HG03103 (cell line): ENCODE data around the gene FLT1.

Experiments used
- ATAC-seq: cut with Tn5 transposase; IDR thresholded peaks from one replicate; pipeline ENCODE4 v1.9.1; 2021; ENCODE audit warnings: low read depth; ENCODE audit not compliant: unreplicated experiment

FLT1 gene

DNA sequence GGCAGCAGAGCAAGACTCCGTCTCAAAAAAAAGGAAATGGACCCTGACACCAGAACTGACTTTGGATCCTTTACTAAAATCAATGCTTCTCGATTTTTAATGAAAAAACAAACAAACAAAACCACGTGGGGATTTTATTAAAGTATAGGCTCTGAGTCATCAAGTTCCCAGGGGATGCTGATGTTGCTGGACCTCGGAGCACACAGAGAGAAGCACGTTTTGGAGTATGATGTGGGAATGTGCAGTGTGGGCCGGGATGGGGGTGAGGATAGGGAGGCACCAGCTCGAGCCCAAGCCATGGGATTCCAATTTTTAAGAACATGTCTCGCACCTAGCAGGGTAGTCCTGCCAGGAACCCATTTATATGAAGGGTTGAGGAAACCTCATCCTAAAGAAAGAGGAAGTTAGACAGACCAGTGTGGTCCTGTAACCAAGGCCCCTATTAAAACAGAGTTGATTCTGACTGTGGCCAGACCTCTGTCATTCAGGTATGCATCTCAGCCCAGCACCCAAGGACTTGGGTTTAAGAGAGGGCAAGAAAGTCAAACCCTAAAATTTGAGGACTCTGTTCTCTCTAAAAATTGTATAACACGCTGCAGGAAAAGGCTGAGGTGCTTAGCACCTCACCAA, 6.4 kb downstream of the FLT1 start:
- no peak for ATAC-seq

DNA sequence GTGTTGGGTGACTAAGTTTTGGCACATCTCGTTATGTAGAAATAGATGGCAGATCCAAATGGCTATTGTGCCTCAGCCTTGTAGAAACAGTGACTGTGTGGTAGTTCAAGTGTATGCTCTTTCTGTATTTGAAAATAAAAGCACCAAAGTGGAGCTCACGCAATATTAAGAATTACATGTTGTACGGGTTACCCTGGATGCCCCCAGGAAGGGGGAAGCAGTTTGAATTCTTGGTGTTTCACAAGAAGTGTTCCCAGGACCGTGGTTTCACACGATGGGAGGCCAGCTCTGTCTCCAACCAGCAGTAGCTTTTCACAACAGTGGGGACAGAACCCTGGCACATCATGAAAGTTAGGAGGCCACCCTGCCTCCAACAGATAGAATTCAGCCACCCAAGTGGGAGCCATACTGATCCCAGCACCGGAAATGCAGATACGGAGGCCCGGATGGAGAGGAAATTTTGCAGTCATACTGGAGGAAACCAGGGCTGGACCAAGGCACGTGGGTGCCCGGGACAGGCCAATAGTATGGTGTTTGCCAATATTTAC, 8.9 kb downstream of the FLT1 start:
- no peak for ATAC-seq

DNA sequence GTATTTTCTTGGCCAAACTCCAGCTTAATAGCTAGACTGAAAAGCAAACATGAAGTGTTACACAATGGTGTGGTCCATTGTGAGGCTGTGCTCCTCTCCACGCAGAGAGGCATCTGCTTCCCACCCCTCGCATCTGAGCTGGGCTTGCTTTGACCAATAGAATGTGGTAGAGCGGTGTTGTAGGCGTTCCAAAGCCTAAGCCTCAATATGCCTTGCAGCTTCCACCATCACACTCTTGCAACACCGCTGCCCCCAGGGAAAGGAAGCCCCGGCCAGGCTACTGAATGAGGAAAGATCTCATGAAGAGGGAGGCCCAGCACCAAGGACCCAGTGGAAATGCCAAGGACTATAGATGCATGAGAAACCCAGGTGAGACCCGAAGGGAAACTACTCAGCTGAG, 9.4 kb downstream of the FLT1 start:
- no peak for ATAC-seq

DNA sequence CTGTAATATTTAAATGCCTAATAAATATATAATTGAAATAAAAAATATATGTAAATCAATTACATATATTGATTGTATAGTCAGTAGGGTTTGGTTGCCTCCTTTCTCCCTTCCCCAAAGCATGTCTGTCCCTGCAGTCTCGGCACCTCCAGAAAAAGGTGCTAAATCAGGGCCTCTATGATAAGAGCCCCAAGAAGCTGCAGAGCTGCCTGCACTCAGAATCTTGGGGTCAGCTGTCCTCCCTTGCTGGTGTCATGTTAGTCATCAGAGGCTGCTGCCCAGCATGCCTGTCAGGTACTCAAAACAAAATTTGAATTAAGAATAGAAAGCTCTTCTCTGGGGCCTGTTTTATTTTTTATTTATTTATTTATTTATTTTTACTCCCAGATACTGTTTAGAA, 9.8 kb downstream of the FLT1 start:
- ATAC-seq = no peak

DNA sequence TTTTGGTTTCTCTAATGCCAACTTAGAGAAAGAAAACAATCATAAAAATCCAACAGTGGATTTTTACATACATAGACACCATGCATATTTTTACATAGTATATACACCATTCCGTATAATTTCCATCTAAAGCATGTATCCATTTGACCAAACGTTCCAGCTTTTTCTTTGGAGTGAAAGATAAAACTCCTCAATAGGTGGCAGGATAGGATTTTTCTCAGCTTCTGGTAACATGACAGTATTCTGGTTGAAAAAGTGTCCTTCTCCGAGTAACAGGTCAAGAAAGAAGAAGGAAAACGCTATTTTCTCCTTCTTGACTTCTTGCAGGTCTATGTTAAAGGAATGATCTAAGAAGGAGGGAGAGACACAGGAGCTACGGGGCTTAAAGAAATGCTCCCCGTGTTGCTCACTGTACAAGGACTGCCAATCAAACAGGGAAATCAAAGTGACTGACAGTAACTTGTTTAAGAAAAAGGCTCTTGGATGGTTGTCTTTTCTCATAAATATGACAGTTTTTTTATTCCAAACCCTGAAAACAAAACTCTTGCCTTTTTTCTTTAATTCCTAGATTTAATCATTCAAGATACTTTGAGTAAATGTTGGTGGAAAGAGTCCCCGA, 11.5 kb downstream of the FLT1 start:
- no peak for ATAC-seq

DNA sequence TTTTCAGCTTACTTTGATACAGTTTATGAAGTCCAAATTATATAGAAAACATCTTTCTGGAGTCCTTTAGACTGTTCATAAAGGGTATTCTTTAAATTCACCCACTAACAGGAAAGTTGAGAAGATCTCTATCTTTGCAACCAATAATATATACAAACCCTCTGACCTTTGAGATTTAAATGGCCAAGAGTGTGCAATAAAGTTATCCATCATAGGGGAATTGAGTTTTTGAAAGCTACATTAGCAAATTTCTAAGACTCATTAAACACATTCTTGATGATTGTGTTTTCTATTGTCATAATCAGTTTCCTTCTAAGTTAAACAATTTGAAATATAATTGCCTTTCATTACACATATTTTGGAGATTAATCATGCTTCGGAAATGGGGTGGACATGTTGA, 15.9 kb downstream of the FLT1 start:
- ATAC-seq = no peak

DNA sequence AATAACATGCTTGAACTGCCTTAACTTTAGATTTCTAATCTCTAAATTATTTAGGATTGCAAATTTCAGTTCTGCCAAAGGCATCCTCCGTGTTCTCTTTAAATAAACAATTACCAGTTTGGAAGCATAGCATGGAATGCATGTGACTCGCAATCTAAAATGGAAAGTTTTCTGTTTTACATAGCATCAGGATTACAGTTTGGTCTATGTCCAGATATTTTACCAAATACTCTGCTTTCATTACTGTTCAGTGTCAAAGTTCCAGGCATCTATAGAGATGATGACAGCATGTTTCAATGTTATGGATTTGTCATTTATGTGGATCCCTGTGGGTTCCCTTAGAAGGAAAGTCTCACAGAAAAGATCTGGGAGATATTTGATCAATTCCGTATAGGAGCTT, 16.8 kb downstream of the FLT1 start:
- no peak for ATAC-seq

DNA sequence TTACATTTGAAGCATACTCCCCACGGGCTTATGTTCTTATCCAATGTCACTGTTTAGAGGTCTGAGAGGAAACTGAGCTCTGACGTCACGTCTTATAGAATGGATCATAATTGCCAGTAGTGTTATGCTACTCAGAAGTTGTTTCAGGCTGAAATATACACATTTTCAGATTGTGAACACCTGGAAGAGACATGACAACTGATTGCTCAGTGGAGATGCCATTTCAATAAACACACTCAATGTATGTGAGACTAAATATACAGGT, 17.3 kb downstream of the FLT1 start:
- ATAC-seq = no peak

DNA sequence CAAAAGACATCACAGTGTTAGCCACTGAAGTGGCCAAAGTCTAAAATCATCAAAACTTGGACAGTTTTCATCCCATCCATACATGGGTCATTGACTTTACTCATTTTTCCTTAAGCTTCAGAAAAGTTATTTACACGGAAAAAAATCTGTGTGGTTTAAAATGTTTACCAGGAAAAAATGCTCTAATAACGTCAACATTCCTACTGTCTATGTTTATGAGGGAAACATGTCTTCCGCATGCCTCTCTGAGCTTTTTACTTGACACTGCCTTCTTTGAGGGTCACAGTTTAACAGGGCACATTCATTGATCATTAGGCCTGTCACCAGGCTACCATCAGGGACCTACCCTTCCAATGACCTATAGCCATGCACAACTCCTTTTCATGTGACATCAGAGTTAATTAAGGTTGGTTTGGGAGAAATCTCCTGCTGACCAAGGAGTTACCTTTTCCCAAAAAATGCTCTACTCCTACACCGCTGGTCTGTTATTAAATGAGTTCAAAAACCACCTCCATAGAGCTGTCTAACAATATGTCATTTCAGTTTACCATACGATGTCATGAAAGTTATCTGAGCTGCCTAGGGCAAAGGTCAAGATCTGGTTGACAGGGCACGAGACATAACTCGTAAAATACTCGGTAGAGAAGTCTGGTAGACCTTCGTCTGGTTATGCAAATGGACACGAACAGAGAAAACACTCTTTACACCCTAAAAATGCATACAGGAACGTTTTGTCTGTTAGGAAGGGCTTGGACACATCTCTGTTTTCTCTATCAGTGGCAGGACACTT, 17.8 kb downstream of the FLT1 start:
- ATAC-seq = no peak

DNA sequence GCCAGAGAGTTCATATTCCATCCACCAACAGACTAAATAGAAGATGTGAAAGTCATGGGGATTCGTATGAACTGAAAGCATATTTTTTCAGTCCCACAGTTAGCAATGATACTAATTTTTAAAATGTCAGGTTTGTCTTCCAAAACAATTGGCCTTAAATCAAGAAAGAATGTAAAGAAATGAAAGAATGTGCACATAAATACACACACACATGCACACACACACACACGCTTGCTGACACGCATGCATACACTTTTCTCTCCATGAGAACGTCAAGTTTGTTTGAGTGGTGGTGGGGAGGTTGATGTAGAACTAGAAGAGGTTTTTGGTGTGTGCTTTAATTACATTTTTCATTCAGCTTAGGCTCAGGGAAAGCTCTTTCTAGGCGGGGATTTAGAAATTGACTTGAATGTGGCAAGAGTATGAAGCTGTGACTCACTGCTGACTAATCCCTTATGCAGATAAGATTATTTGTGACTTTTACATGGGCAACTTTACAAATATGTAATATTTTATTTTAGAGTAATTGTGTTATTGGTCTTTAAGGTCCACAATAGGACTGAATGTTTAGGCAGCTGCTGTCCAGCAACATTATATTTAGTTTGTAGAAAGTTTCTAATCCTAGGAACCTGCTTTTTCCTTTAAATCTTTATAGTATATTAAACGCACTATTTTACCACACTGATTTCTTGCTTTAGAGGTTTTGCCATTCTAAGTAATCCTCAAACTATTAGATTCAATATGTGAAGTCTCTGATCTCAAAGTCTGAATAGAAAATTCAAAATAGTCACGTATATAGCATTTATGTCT, 18.8 kb downstream of the FLT1 start:
- no peak for ATAC-seq

DNA sequence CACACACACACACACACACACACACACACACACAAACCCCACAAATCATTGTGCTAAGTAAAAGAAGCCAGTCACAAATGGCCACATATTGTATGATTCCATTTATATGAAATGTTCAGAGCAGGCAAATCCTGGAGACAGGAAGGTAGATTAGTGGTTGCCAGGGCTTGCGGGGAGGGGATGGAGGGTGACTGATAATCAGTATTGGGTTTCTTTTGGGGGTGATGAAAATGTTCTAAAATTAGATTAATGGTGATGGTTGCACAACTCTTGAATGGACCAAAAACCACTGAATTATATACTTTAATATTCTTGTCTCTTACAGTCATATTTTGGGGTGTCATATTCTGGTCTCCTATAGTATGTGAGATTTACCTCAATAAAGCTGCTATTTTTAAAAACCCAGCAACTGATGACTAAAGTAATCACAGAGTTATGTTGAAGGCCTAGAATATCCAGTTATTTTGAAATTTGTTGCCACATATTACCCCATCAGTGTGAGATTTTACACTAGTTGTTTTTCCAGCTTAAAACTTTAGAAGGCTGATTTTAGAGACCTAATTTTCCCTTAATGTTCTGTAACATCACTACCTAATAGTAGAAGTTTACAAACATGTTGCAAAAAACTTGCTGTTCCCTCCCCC, 20.3 kb downstream of the FLT1 start:
- no peak for ATAC-seq

DNA sequence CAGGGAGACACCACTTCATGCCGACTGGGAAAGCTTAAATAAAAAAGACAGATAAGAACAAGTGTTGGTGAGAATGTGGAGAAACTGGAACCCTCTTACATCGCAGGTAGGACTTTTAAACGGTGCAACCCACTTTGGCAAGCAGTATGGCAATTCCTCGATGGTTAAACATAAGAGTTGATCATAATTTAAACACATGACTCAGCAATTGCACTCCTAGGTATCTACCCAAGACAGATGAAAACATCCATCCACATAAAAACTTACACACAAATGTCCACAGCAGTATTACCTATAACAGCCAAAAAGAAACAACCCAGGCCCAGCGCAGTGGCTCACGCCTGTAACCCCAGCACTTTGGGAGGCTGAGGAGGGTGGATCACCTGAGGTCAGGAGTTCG, 21.9 kb downstream of the FLT1 start:
- no peak for ATAC-seq

DNA sequence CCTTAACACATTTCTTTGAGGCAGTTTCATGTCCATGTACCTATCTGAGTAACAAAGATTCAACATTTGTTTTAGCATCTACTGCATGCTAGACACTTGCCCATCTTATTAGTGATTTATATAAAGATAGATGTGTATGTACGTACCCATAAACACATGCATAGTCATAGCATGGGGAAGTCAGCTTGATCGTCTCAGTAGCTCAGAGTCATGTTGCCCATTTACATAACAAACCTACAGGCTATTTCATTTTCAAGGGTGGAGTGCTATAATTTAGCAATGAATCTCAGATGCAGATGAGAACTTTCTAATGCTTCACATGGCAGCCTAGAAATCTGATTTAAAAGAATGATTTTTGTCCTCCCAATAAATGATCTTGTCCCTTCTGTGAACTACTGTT, 23.5 kb downstream of the FLT1 start:
- no peak for ATAC-seq

DNA sequence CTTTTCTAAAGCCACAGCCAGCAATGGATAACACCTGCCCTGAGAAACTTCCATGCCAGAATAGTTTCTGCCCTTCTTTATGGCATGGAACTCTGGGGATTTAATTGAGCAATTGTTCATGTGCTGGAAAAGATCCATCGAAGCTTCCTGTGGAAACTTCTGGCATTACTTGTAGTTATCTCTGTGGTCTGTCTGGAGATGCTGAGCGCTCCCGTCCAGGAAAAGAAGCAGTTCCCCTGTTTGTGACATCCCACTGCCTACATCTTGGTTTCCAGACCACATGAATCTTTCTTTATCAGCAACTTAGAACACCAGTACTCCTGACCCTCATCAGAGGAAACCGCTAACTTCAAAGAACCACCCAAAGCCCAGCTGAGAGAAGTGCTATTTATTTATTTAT, 24.6 kb downstream of the FLT1 start:
- ATAC-seq = no peak

DNA sequence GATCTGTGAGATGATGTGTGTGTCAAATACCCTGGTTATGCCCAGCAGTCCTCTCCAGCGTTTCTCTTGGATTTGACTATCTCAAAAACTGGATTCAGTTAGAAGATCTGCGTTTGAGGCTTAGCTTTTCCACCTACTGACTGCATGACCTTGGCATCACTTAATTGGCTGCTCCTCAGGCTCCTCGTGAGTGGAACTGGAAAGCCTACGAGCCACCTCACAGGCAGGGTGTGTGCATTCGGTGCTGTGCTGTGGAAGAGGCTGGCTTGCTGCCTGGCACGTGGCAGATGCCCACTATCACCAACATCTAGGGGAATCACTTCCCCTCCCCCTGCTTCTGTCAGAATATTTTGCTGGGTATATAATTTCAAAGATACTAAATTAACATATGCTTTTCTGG, 25.6 kb downstream of the FLT1 start:
- no peak for ATAC-seq

DNA sequence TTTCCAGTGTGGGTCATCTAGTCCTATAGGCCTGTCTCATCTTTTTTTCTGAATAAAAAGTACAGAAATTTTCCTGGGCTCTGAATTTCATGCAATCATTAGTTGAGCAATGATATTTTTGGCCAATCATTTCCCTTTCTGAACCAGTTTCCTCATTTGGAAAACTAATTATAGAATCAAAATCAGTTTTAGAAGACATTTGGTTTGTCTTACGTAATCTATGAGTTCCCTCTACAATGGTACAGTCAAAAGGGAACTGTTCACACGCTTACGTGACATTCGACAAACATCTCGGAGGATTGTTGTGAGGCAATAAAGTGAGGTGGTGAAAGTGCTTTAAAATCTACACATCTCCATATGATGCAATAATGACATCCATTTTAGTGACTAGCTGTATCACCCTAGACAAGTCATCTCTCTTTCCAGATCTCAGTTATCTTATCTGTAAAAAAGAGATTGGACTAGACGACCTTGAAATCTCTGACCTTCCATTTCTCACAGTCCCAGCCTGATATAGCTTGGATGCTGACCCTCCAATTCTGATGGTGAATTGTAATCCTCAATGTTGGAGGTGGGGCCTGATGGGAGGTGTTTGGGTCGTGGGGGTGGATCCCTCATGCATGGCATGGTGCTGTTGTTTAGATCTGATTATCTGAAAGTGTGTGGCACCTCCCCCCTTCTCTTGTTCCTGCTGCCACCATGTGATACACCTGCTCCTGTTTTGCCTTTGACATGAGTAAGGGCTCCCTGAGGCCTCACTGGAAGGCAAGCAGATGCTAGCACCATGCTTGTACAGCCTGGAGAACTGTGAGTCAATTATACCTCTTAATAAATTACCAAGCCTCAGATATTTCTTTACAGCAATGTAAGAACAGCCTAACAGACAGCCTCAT, 26.7 kb downstream of the FLT1 start:
- no peak for ATAC-seq

DNA sequence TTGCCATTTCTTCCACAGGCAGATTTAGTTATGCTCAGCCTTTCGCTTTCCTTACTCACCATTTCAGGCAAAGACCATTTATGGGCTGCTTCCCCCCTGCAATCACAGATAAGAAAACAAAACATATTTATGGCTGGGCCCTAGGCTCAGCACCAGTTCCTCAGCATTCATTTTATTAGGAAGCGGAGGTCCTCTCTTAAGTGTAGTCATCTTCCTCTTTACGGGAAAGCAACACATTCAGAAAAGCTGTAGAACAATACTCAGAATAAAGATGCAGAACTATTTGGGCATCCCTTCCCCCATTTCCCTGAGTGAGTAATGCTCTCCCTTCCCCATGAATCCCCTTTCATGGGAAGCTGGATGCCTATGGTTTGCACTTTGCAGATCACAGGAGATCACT, 27.9 kb downstream of the FLT1 start:
- no peak for ATAC-seq

DNA sequence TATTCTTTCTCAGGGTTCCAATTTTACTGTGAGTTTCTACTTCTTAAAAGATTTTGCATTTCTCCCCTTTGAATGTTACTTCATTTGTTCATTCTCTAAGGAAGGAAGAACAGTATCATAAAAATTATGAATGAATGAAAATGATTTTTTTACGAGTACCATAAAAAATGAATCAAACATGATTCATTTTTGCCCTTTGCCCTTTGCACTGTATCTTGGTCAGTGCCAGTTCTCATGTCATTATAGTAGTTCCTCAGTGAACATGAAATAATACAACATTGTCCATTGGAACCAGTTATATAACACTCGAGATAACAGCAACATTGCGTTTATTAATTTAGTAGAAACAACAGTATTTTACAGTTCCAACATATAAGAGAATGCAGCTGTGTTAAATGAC, 28.8 kb downstream of the FLT1 start:
- ATAC-seq = no peak

DNA sequence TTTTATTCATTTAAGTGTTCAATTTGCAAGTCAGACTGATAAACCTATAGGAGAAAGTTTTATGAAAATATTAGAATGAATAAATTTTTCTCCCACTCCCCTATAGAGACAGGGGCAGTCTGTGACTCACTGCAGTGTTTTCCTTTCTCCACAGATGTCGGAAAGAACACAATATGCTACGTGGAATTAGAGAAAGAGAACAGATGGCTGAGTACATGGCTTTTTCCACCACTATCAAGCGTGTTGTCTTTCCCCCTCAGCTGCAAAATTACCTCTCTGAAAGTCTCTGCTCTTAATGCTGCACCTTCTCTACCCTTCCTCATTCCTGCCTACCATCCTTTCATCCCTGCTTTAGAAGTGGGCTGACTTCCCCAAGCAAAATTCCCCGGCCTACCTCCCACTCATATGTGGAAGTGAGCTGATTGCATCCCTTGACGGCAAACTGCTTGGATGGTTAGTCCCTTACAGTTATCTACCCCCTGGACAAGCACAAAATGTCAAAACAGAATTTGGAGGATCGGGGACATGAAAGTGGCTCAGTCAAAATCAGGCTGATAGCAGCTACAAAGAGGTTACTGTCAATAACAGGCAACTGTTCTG, 30.0 kb downstream of the FLT1 start:
- no peak for ATAC-seq
